Panc1 (cell line): Measurements from ENCODE around the gene GPR158. TPM values are rescaled to one million over a fixed set of nuclear protein-coding genes. Genes with fewer than 3 reads are reported as not detected.

ENCODE experiments used
- ATAC-seq: fragments of 200-7000 bp; cut with Tn5 transposase; 2 replicates; pipeline ENCODE4 v1.9.1; 2020; ENCODE audit warnings: mild to moderate bottlenecking, moderate library complexity
- BruUV-seq: library from RNA; stranded (reverse); fragments of 400-500 nt; replicated peaks from 2 replicates; lab custom pipeline; 2021; lab: Mats Ljungman, UMichigan
- CTCF ChIA-PET: fragments of 300-600 bp; sonication (Branson Sonifier 250); formaldehyde crosslinking; loops from one replicate; lab custom pipeline; 2022; ENCODE audit warnings: antibody characterized with exemption; lab: Charles Lee
- POLR2A ChIA-PET: fragments of 300-600 bp; sonication (Branson Sonifier 250); formaldehyde crosslinking; loops from one replicate; lab custom pipeline; 2022; ENCODE audit warnings: antibody characterized with exemption; lab: Charles Lee
- DNase-seq: peaks from one replicate; pipeline ENCODE4 v3.0.0-alpha.2; 2010; ENCODE audit warnings: low read depth, low spot score
- H3K27ac ChIP-seq: 2 replicates; pipeline ENCODE4 v1.5.1; 2011; ENCODE audit warnings: mild to moderate bottlenecking, low read length, inconsistent platforms
- H3K27me3 ChIP-seq: fragments of 200-500 bp; sonication (Bioruptor generic); 2 replicates; pipeline ENCODE4 v1.6.0; 2014; ENCODE audit warnings: low read length, inconsistent platforms; ENCODE audit not compliant: control insufficient read depth, insufficient read depth
- H3K36me3 ChIP-seq: fragments of 200-500 bp; sonication (Bioruptor generic); 2 replicates; pipeline ENCODE4 v1.5.1; 2014; ENCODE audit warnings: inconsistent platforms, mild to moderate bottlenecking, low read length, moderate library complexity; ENCODE audit not compliant: control insufficient read depth, insufficient read depth
- H3K4me1 ChIP-seq: 2 replicates; pipeline ENCODE4 v1.5.1; 2011; ENCODE audit warnings: inconsistent platforms, mild to moderate bottlenecking, low read length, moderate library complexity; ENCODE audit not compliant: control insufficient read depth, insufficient read depth
- H3K4me3 ChIP-seq, 2 experiments: 2 replicates each; pipeline ENCODE4 v1.5.1; 2011 to 2012; ENCODE audit warnings: low read depth in 2 of 2, low read length in 2 of 2, mild to moderate bottlenecking in 2 of 2, inconsistent platforms in 1 of 2, moderate library complexity in 1 of 2
- H3K9me3 ChIP-seq: fragments of 200-500 bp; sonication (Bioruptor generic); 2 replicates; pipeline ENCODE4 v1.5.1; 2014; ENCODE audit warnings: low read depth, mild to moderate bottlenecking, inconsistent platforms, low read length, moderate library complexity; ENCODE audit not compliant: control insufficient read depth, insufficient read depth
- CTCF ChIP-seq: fragments of 450-650 bp; IDR thresholded peaks from 2 replicates; pipeline ENCODE4 v1.5.1; 2017; ENCODE audit warnings: mild to moderate bottlenecking
- POLR2AphosphoS5 ChIP-seq: IDR thresholded peaks from 2 replicates; pipeline ENCODE4 v1.6.1; 2012; ENCODE audit warnings: mild to moderate bottlenecking, low read depth, low read length, moderate library complexity
- REST ChIP-seq, 2 experiments: IDR thresholded peaks; 2 replicates each; pipeline ENCODE4 v1.6.1; 2011 to 2012; ENCODE audit warnings: low read depth in 2 of 2, control low read depth in 1 of 2, low read length in 1 of 2, mild to moderate bottlenecking in 1 of 2, moderate library complexity in 1 of 2; ENCODE audit not compliant: insufficient read depth in 1 of 2
- SIN3A ChIP-seq: IDR thresholded peaks from 2 replicates; pipeline ENCODE4 v1.6.1; 2012; ENCODE audit warnings: low read depth, mild to moderate bottlenecking, low read length, moderate library complexity, borderline replicate concordance; ENCODE audit not compliant: insufficient read depth
- TCF7L2 ChIP-seq: IDR thresholded peaks from 2 replicates; pipeline ENCODE4 v1.6.1; 2011; ENCODE audit warnings: mild to moderate bottlenecking, low read depth, low read length, inconsistent platforms
- in situ Hi-C: cut with HindIII; loops from 2 replicates; pipeline ENCODE4 v1.10.0; 2016; ENCODE audit warnings: low sequenced_read_pairs, low pct_unique_long_range_greater_than_20kb
- intact Hi-C: fragments of 100-400 bp; cut with micrococcal nuclease; formaldehyde crosslinking; loops from one replicate; pipeline ENCODE4 v1.10.0; 2022; ENCODE audit not compliant: unreplicated experiment
- total RNA-seq: library from RNA; stranded (reverse); gene quantifications from one replicate; pipeline ENCODE4 v1.2.1, GENCODE V29; 2021; ENCODE audit not compliant: unreplicated experiment

The GPR158 gene
- total RNA-seq, 1 experiment from 2014 or later = 0.64 TPM

- intact Hi-C loops = no loop called here
Observed at GRCh38 chr10:25627606-25628005, 452.8 kb downstream of the GPR158 start.

GRCh38 chr10:25629333-25629732 lies 454.5 kb downstream of the GPR158 start:
- no peaks in the 10 kb centered on the region for H3K36me3 ChIP-seq
- no peak for TF ChIP-seq SIN3A
- TF ChIP-seq TCF7L2 = no peak
- TF ChIP-seq CTCF = no peak
- no peak for TF ChIP-seq POLR2AphosphoS5
- no peak for TF ChIP-seq REST (IDR thresholded peaks at IDR 0.05; ENCODE audit: insufficient read depth in 1 of 2, low read depth in 2 of 2, low read length in 1 of 2)
- intact Hi-C loops (no loop called here), in situ Hi-C loops (no loop called here)
- H3K27ac ChIP-seq = no peak overlapping the region
- DNase-seq = no peak
- H3K4me3 ChIP-seq = no peak overlapping the region
- POLR2A ChIA-PET = no interaction called here
- CTCF ChIA-PET = no interaction called here
- H3K27me3 ChIP-seq = no peaks in the 10 kb centered on the region
- BruUV-seq = no TSS peak
- H3K4me1 ChIP-seq = no peaks in the 10 kb centered on the region
- no peak for ATAC-seq
- H3K9me3 ChIP-seq = no peaks in the 10 kb centered on the region

More at GRCh38 chr10:25627606-25628005, 452.8 kb downstream of the GPR158 start:
- no peaks in the 10 kb centered on the region for H3K9me3 ChIP-seq
- H3K27ac ChIP-seq = no peak overlapping the region
- TF ChIP-seq POLR2AphosphoS5 (no peak), CTCF (no peak), REST (IDR thresholded peaks at IDR 0.05; ENCODE audit: insufficient read depth in 1 of 2, low read depth in 2 of 2, low read length in 1 of 2) (no peak), SIN3A (no peak), TCF7L2 (no peak)
- CTCF ChIA-PET = no interaction called here
- BruUV-seq = no TSS peak
- in situ Hi-C loops = no loop called here
- no peaks in the 10 kb centered on the region for H3K27me3 ChIP-seq
- no peaks in the 10 kb centered on the region for H3K4me1 ChIP-seq
- POLR2A ChIA-PET = no interaction called here
- DNase-seq (no peak), ATAC-seq (no peak)
- no peaks in the 10 kb centered on the region for H3K36me3 ChIP-seq
- no peak overlapping the region for H3K4me3 ChIP-seq
